IMR-90 (cell line): ENCODE results near the gene PINK1.

Source experiments
- BHLHE40 ChIP-seq: fragments of 150-350 bp; IDR thresholded peaks from 2 replicates; pipeline ENCODE4 v1.6.1; 2016; ENCODE audit warnings: mild to moderate bottlenecking, low read depth, low read length
- CEBPB ChIP-seq: IDR thresholded peaks from 2 replicates; pipeline ENCODE4 v1.6.1; 2012; ENCODE audit warnings: low read depth, low read length, improper control_type of control experiment
- CHD1 ChIP-seq: IDR thresholded peaks from 2 replicates; pipeline ENCODE4 v1.6.1; 2012; ENCODE audit warnings: low read depth, low read length, improper control_type of control experiment
- FOS ChIP-seq: fragments of 150-350 bp; IDR thresholded peaks from 2 replicates; pipeline ENCODE4 v1.6.1; 2016; ENCODE audit warnings: low read depth, low read length
- MAZ ChIP-seq: IDR thresholded peaks from 2 replicates; pipeline ENCODE4 v1.6.1; 2012; ENCODE audit warnings: low read depth, mild to moderate bottlenecking, low read length, improper control_type of control experiment, moderate library complexity, borderline replicate concordance
- MXI1 ChIP-seq: IDR thresholded peaks from 2 replicates; pipeline ENCODE4 v1.6.1; 2012; ENCODE audit warnings: low read depth, mild to moderate bottlenecking, low read length, moderate library complexity, borderline replicate concordance
- POLR2A ChIP-seq: IDR thresholded peaks from 2 replicates; pipeline ENCODE4 v1.6.1; 2012; ENCODE audit warnings: mild to moderate bottlenecking, low read depth, low read length
- RAD21 ChIP-seq: IDR thresholded peaks from 2 replicates; pipeline ENCODE4 v1.6.1; 2012; ENCODE audit warnings: low read length, improper control_type of control experiment
- RCOR1 ChIP-seq: IDR thresholded peaks from 2 replicates; pipeline ENCODE4 v1.6.1; 2012; ENCODE audit warnings: mild to moderate bottlenecking, low read length, improper control_type of control experiment; ENCODE audit not compliant: insufficient replicate concordance
- RFX5 ChIP-seq: IDR thresholded peaks from 2 replicates; pipeline ENCODE4 v1.8.0; 2012; ENCODE audit warnings: low read depth, mild to moderate bottlenecking, low read length, moderate library complexity
- SMC3 ChIP-seq: fragments of 150-350 bp; IDR thresholded peaks from 2 replicates; pipeline ENCODE4 v1.6.1; 2016; ENCODE audit warnings: low read depth, mild to moderate bottlenecking, antibody characterized with exemption, low read length, moderate library complexity
- TF ChIP-seq, protein P1 (sequence below): conservative IDR thresholded peaks from 2 replicates; pipeline ENCODE4 v1.5.1; 2012; ENCODE audit warnings: mild to moderate bottlenecking, low read depth, low read length, improper control_type of control experiment
- TF ChIP-seq, protein P2 (sequence below): fragments of 150-350 bp; IDR thresholded peaks from 2 replicates; pipeline ENCODE4 v1.6.1; 2017; ENCODE audit warnings: mild to moderate bottlenecking, antibody characterized with exemption, low read length, low read depth
- TF ChIP-seq, protein P3 (sequence below): fragments of 150-350 bp; IDR thresholded peaks from 2 replicates; pipeline ENCODE4 v1.6.1; 2016; ENCODE audit warnings: low read depth, mild to moderate bottlenecking, low read length, moderate library complexity, borderline replicate concordance

DNA sequence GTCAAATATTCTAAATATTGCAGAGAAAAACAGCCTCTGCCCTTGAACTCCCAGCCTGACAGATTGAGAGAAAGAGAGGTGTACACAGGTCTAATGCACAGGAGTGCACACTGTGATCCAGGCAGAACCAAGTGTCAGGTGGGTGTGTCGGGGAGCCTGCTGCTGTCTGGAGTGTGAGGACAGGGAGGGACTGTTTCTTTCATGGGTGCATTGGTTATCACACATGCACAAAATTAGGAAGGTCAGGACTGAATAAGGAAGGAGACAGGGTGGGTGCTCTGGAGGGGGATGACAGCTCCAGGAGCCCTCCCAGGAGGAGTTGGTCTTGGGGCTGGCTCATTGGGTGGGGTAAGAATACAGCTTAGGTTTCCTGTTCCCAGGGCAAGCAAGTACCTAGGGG is 13.3 kb upstream of the PINK1 start:
- TF ChIP-seq POLR2A = no peak
- TF ChIP-seq, protein P1, sequence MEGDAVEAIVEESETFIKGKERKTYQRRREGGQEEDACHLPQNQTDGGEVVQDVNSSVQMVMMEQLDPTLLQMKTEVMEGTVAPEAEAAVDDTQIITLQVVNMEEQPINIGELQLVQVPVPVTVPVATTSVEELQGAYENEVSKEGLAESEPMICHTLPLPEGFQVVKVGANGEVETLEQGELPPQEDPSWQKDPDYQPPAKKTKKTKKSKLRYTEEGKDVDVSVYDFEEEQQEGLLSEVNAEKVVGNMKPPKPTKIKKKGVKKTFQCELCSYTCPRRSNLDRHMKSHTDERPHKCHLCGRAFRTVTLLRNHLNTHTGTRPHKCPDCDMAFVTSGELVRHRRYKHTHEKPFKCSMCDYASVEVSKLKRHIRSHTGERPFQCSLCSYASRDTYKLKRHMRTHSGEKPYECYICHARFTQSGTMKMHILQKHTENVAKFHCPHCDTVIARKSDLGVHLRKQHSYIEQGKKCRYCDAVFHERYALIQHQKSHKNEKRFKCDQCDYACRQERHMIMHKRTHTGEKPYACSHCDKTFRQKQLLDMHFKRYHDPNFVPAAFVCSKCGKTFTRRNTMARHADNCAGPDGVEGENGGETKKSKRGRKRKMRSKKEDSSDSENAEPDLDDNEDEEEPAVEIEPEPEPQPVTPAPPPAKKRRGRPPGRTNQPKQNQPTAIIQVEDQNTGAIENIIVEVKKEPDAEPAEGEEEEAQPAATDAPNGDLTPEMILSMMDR = no peak
- no peak for TF ChIP-seq CEBPB
- TF ChIP-seq, protein P2, sequence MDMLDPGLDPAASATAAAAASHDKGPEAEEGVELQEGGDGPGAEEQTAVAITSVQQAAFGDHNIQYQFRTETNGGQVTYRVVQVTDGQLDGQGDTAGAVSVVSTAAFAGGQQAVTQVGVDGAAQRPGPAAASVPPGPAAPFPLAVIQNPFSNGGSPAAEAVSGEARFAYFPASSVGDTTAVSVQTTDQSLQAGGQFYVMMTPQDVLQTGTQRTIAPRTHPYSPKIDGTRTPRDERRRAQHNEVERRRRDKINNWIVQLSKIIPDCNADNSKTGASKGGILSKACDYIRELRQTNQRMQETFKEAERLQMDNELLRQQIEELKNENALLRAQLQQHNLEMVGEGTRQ = no peak
- TF ChIP-seq MAZ = no peak
- TF ChIP-seq CHD1 = no peak
- TF ChIP-seq SMC3 = no peak
- TF ChIP-seq, protein P3, sequence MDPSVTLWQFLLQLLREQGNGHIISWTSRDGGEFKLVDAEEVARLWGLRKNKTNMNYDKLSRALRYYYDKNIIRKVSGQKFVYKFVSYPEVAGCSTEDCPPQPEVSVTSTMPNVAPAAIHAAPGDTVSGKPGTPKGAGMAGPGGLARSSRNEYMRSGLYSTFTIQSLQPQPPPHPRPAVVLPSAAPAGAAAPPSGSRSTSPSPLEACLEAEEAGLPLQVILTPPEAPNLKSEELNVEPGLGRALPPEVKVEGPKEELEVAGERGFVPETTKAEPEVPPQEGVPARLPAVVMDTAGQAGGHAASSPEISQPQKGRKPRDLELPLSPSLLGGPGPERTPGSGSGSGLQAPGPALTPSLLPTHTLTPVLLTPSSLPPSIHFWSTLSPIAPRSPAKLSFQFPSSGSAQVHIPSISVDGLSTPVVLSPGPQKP = no peak
- no peak for TF ChIP-seq MXI1
- TF ChIP-seq BHLHE40 = no peak
- TF ChIP-seq RFX5 = no peak
- no peak for TF ChIP-seq FOS
- TF ChIP-seq RCOR1 = no peak
- TF ChIP-seq RAD21 = no peak
